BLaER1 (cell line): ENCODE results near the gene NEK3.

ENCODE experiments used
- H3K27ac ChIP-seq: shearing (Covaris generic); formaldehyde crosslinking; 2 replicates; pipeline ENCODE4 v1.8.1; 2022
- H3K27me3 ChIP-seq: shearing (Covaris generic); formaldehyde crosslinking; 2 replicates; pipeline ENCODE4 v1.8.1; 2022
- H3K36me3 ChIP-seq: shearing (Covaris generic); formaldehyde crosslinking; 2 replicates; pipeline ENCODE4 v1.8.1; 2022
- H3K4me1 ChIP-seq: shearing (Covaris generic); formaldehyde crosslinking; 2 replicates; pipeline ENCODE4 v1.8.1; 2022
- H3K4me2 ChIP-seq: shearing (Covaris generic); formaldehyde crosslinking; 2 replicates; pipeline ENCODE4 v1.8.1; 2022
- H3K4me3 ChIP-seq: shearing (Covaris generic); formaldehyde crosslinking; 2 replicates; pipeline ENCODE4 v1.8.1; 2022
- H3K9ac ChIP-seq: shearing (Covaris generic); formaldehyde crosslinking; 2 replicates; pipeline ENCODE4 v1.8.1; 2022
- H3K9me3 ChIP-seq: shearing (Covaris generic); formaldehyde crosslinking; 2 replicates; pipeline ENCODE4 v1.8.1; 2022
- H4K20me1 ChIP-seq: shearing (Covaris generic); formaldehyde crosslinking; 2 replicates; pipeline ENCODE4 v1.8.1; 2022
- Cebpa-rat ChIP-seq: shearing (Covaris generic); IDR thresholded peaks from 2 replicates; pipeline ENCODE4 v1.8.1; 2022

NEK3 gene

GRCh38 chr13:52162279-52163101 lies 3.1 kb upstream of the NEK3 start:
- Histone ChIP-seq H3K27ac (no peak overlapping the region), H3K4me2 (no peak overlapping the region), H3K27me3 (peaks cover 21% of the 10 kb centered on the region), H3K4me1 (peaks cover 20% of the 10 kb centered on the region), H4K20me1 (no peaks in the 10 kb centered on the region), H3K9ac (no peak overlapping the region), H3K9me3 (no peaks in the 10 kb centered on the region), H3K4me3 (no peak overlapping the region), H3K36me3 (peaks cover 21% of the 10 kb centered on the region)
- no peak for TF ChIP-seq Cebpa-rat

GRCh38 chr13:52161181-52161646 lies 1.8 kb upstream of the NEK3 start:
- Histone ChIP-seq H3K4me2 (no peak overlapping the region), H3K9ac (no peak overlapping the region), H4K20me1 (no peaks in the 10 kb centered on the region), H3K27me3 (peaks cover 21% of the 10 kb centered on the region), H3K36me3 (peaks cover 9% of the 10 kb centered on the region), H3K9me3 (no peaks in the 10 kb centered on the region), H3K4me3 (no peak overlapping the region), H3K4me1 (peaks cover 20% of the 10 kb centered on the region), H3K27ac (no peak overlapping the region)
- no peak for TF ChIP-seq Cebpa-rat

- no peak overlapping the region for H3K9ac ChIP-seq
- no peak for TF ChIP-seq Cebpa-rat
- no peak overlapping the region for H3K4me2 ChIP-seq
- H3K36me3 ChIP-seq = peaks cover 2% of the 10 kb centered on the region
- no peak overlapping the region for H3K27ac ChIP-seq
- no peak overlapping the region for H3K4me3 ChIP-seq
- peaks cover 21% of the 10 kb centered on the region for H3K27me3 ChIP-seq
- H3K4me1 ChIP-seq = peaks cover 20% of the 10 kb centered on the region
- no peaks in the 10 kb centered on the region for H4K20me1 ChIP-seq
- H3K9me3 ChIP-seq = no peaks in the 10 kb centered on the region
Observed at GRCh38 chr13:52160506-52160905, 1.1 kb upstream of the NEK3 start.

GRCh38 chr13:52160053-52160452 lies 656 bp upstream of the NEK3 start:
- H3K36me3 ChIP-seq = no peaks in the 10 kb centered on the region; the same call in 1 of the 2 replicates
- 0 out of 2 replicates have a peak overlapping the region, but pooled peaks have one; percentile 81 for H3K4me3 ChIP-seq
- no peak for TF ChIP-seq Cebpa-rat
- no peak overlapping the region for H3K27ac ChIP-seq
- H3K4me2 ChIP-seq = peak overlapping the region; percentile 87
- H4K20me1 ChIP-seq = no peaks in the 10 kb centered on the region
- H3K27me3 ChIP-seq = peaks cover 21% of the 10 kb centered on the region
- H3K9ac ChIP-seq = no peak overlapping the region
- no peaks in the 10 kb centered on the region for H3K9me3 ChIP-seq
- peaks cover 20% of the 10 kb centered on the region for H3K4me1 ChIP-seq

- peaks cover 20% of the 10 kb centered on the region for H3K4me1 ChIP-seq
Observed at GRCh38 chr13:52158629-52159158, 703 bp downstream of the NEK3 start.

GRCh38 chr13:52156724-52157261 lies 2.6 kb downstream of the NEK3 start:
- Histone ChIP-seq H3K27me3 (peaks cover 21% of the 10 kb centered on the region), H3K4me2 (no peak overlapping the region), H3K36me3 (no peaks in the 10 kb centered on the region), H4K20me1 (no peaks in the 10 kb centered on the region), H3K27ac (no peak overlapping the region), H3K4me3 (no peak overlapping the region), H3K9me3 (no peaks in the 10 kb centered on the region), H3K4me1 (peaks cover 20% of the 10 kb centered on the region), H3K9ac (no peak overlapping the region)
- no peak for TF ChIP-seq Cebpa-rat

More at GRCh38 chr13:52158629-52159158, 703 bp downstream of the NEK3 start:
- Histone ChIP-seq H3K9me3 (no peaks in the 10 kb centered on the region), H3K27me3 (peaks cover 21% of the 10 kb centered on the region), H3K4me3 (peak overlapping the region; percentile 81), H4K20me1 (no peaks in the 10 kb centered on the region), H3K9ac (peak overlapping the region; percentile 76), H3K36me3 (no peaks in the 10 kb centered on the region), H3K4me2 (peak overlapping the region; percentile 87), H3K27ac (peak overlapping the region; percentile 51; the same call in 1 of the 2 replicates)
- TF ChIP-seq Cebpa-rat = no peak

GRCh38 chr13:52155177-52155576 lies 4.2 kb downstream of the NEK3 start:
- Histone ChIP-seq H3K9me3 (no peaks in the 10 kb centered on the region), H3K4me1 (peaks cover 15% of the 10 kb centered on the region), H3K4me3 (no peak overlapping the region), H3K9ac (no peak overlapping the region), H3K36me3 (no peaks in the 10 kb centered on the region), H3K27me3 (peaks cover 20% of the 10 kb centered on the region), H3K27ac (no peak overlapping the region), H3K4me2 (no peak overlapping the region), H4K20me1 (no peaks in the 10 kb centered on the region)
- TF ChIP-seq Cebpa-rat = no peak

GRCh38 chr13:52147225-52147624 lies 12.2 kb downstream of the NEK3 start:
- no peak overlapping the region for H3K4me2 ChIP-seq
- TF ChIP-seq Cebpa-rat = no peak
- no peaks in the 10 kb centered on the region for H3K4me1 ChIP-seq
- H3K4me3 ChIP-seq = no peak overlapping the region
- no peak overlapping the region for H3K9ac ChIP-seq
- no peaks in the 10 kb centered on the region for H3K9me3 ChIP-seq
- H3K27me3 ChIP-seq = no peaks in the 10 kb centered on the region; the same call in 1 of the 2 replicates
- H4K20me1 ChIP-seq = no peaks in the 10 kb centered on the region
- H3K27ac ChIP-seq = no peak overlapping the region
- no peaks in the 10 kb centered on the region for H3K36me3 ChIP-seq

GRCh38 chr13:52141299-52141698 lies 18.1 kb downstream of the NEK3 start:
- TF ChIP-seq Cebpa-rat = no peak
- Histone ChIP-seq H3K27ac (no peak overlapping the region), H4K20me1 (no peaks in the 10 kb centered on the region), H3K4me2 (no peak overlapping the region), H3K9ac (no peak overlapping the region), H3K36me3 (no peaks in the 10 kb centered on the region), H3K4me3 (no peak overlapping the region), H3K9me3 (no peaks in the 10 kb centered on the region), H3K27me3 (no peaks in the 10 kb centered on the region), H3K4me1 (no peaks in the 10 kb centered on the region)

GRCh38 chr13:52137489-52137888 lies 21.9 kb downstream of the NEK3 start:
- no peaks in the 10 kb centered on the region for H3K36me3 ChIP-seq
- no peak overlapping the region for H3K27ac ChIP-seq
- no peak overlapping the region for H3K4me2 ChIP-seq
- no peak overlapping the region for H3K9ac ChIP-seq
- no peaks in the 10 kb centered on the region for H3K9me3 ChIP-seq
- no peak overlapping the region for H3K4me3 ChIP-seq
- H3K4me1 ChIP-seq = no peaks in the 10 kb centered on the region
- TF ChIP-seq Cebpa-rat = no peak
- no peaks in the 10 kb centered on the region for H4K20me1 ChIP-seq
- H3K27me3 ChIP-seq = no peaks in the 10 kb centered on the region
